Inflammatory macrophage (primary cell): ENCODE data around the gene NEK11.
"Not testable (repeated sequence)": the region's sequence is repeated elsewhere in the genome, so short reads cannot be mapped to it uniquely, and the experiment has no call there.

Experiments
- DNase-seq, 2 donors: peaks; one replicate each; pipeline ENCODE4 v3.0.0-alpha.2; 2020 to 2022
- total RNA-seq, 18 experiments: gene quantifications; one replicate each; lab custom pipeline; 2026; ENCODE audit warnings: mixed read lengths in 6 of 18, inconsistent platforms in 2 of 18; lab: John Stamatoyannopoulos, UW

NEK11 gene
- total RNA-seq = 0.98 to 3.4 (median 2.4) reads per million in 18 experiments

DNA sequence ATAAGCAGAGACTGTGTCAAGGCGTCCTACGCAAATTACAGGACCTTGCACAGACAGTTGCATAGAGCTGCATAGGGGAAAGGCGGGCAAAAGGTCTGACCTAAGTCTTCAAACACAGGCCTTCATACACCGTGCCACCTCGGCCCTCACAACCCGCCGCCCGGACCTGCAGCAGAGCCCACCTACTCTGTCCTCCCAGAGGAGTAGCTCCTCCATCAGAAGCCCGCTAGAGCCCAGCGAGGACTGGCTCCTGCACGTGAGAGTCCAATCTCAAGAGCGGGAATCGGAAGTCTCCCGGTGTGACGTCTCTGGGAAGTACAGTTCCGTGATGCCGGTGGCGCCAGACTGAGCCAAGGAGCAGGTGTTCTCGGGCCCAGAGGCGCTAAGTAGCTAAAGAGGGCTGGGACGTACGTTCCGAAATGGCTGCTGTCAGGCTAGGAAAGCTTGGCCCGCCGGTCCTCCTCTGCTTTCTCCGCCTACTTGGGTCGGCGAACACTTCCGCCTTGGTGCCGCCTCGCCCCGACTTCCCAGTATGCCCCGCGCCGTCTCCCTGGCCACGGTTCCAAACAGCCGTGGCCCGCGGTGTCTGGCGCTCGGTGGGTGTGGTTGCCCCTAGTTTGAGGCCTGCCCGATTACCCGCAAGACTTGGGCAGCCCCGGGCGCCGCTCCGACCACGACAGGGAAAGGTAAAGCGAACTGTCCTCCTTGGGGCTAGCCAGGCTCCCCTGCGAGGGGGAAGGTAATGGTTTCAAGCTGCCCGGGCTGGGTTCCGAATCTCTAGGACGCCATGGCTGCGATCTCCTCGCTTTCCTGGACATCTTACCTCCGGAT lies at the start of gene NEK11, which contains the start of gene ASTE1:
TSS of gene NEK11 (plus strand) at position 557 of the 831 bp plus-strand sequence. CDS start 2,832 bp downstream, outside the sequence.
TSS of gene ASTE1 (minus strand) at position 505 of the 831 bp plus-strand sequence. CDS start 1,519 bp downstream, outside the sequence.
- peak; percentile 88 to 90 for DNase-seq

DNA sequence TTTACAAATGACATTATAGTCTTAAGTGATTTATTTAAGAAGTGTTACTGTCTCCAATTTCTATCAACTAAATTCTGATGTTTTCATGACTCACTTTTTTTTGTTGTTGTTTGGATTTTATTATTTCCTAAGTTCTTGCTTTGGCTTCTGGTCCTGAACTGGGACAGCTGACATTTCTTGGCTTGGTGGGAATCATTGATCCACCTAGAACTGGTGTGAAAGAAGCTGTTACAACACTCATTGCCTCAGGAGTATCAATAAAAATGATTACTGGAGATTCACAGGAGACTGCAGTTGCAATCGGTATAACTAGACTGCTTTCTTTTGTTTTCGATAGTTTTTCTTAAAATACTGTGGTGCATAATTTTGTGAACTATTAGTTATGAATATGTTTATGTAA lies 47.6 kb upstream of the NEK11 start:
- no peak for DNase-seq

DNA sequence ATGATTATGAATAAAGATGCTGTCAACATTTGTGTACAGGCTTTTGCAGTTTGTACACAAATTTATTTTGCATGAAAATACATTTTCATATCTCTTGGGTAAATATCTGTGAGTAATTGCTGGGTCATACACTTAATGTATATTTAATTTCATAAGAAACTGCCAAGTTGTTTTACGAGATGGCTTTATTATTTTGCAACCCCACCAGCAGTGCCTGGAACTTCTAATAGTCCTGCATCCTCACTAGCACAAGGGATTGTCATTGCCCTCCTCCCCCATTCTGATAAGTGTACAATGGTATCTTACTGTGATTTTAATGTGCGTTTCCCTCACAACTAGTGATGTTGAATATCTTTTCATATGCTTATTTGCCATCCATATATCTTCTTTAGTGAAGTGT lies 45.2 kb upstream of the NEK11 start:
- no peak for DNase-seq

DNA sequence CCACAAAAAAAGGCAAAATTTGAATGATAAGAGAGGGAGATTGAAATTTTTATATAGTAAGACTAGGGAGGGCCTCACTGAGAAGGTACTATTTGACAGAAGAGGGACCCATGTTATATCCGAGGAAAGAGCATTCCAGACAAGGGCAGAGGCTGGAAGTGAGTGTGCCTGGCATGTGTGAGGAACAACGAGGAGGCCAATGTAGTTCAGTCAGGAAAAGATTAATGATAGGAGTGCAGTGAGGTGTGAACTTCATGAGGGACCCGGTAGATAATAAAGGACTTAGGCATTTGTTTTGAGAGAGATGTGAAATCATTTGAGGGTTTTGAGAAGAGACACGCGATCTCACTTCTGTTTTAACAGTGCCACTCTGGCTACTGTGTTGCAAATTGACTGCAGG lies 36.4 kb upstream of the NEK11 start:
- peak in 1 of 2 donors; percentile 14 for DNase-seq

DNA sequence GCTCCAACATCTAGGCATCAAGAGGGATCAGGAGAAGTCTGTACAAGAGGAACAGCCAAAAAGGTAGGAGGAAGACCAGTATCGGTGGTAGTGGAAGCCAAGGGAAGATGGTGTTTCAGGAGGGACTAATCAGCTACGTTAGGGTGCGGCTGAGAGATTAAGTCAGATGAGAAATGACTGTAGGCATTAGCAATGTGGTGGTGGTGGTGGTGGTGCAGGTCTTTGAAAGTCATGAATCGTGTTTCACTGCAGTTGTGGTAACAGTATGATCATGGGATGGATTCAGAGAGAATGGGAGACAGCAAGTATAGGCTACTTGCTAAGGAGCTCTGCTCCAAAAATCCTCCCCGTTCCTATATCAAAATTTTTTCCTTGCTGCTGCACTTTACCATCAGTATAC lies 35.6 kb upstream of the NEK11 start:
- DNase-seq = no peak

DNA sequence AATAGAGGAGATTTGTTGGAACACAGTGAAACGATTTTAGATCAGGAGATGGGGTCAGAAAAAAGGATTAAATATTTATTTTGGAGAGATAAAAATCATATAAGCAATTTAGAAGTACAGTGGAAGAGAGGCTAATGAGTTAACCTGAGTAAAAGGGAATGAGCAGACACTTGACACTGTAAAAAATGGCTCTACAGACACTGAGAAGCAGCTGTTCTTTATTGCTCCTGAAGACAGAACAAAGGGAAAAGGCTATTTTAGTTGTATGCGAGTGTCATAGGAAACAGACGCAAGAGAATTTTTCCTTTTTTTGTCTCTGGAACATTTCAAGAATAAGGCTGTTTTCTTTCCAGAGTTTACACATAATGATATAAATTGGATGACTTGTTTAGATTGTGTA lies 34.3 kb upstream of the NEK11 start:
- DNase-seq = no peak

- peak; percentile 40 to 77 for DNase-seq
Measured at GRCh38 chr3:130997289-130997688, 29.4 kb upstream of the NEK11 start.

- no peak for DNase-seq
Measured at GRCh38 chr3:131001071-131001470, 25.6 kb upstream of the NEK11 start.

GRCh38 chr3:131004603-131005002 lies 22.1 kb upstream of the NEK11 start:
- DNase-seq = no peak

DNA sequence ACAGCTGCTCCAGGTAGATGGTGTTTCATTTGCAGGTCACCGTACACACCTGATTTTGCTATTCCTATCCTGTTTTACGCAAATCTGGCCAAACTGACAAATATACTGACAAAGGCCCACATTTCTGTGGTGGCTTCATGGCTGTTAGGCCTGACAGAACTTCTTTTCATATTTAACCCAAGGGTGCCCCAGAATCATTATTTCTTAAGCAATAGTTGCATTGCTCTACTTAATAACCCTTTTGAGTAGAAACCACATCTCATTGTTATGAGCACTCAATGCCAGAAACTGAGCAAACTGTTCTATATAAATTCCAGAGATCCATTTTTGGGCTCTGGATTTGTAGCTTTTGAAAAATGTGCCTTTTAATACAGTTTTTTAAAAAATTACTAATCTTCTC lies 19.4 kb upstream of the NEK11 start:
- no peak for DNase-seq

DNA sequence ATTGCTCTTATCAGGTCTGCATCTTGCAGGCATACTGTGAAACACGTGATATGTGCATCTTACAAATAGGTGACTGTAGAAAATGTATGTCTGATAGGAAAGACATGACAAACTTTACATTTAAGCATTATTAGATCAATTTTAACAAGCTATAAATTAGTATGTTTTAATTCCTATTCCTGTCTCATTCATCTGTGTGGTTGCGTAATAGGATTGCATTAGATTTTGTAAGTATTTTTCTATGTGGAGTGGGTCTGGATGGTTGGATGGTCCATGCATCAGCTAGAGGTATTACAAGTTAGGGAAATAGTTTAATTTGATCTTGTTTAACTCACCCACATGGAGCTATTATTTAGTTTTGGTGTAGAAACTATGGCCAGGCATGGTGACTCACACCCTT lies 18.9 kb upstream of the NEK11 start:
- DNase-seq = no peak

DNA sequence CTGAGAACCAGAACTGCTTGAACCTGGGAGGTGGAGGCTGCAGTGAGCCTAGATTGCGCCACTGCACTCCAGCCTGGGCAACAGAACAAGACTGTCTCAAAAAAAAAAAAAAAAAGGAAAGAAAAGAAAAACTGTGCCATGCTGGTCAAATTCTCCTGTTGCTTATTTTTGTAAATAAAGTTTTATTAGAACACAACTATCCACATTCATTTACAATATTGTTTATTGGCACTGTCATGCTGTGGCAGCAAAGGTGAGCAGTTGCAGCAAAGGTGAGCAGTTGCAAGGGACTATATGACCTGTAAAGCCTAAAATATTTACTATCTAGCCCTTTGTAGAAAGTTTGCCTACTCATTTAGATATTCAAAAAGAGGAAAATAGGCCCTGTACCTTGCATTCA lies 18.4 kb upstream of the NEK11 start:
- DNase-seq = no peak

DNA sequence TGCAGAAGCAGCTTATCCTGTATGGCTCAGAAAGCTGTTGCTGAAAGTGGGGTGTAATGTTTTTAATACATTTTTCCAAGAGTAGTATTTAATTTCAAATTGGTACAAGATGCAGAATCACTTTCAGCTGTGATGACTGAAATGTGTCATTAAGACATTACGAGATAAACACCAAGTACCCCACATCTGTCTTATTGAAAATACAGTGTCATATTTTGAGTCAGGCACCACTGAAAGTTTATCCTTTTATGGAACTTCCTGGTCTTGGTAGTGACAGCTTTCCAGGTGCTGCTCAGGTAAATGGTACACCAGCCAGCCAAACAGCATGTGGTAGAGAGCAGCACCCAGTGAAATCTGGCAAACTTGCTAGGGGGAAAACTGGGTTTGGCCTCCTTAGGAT lies 17.0 kb upstream of the NEK11 start:
- no peak for DNase-seq

DNA sequence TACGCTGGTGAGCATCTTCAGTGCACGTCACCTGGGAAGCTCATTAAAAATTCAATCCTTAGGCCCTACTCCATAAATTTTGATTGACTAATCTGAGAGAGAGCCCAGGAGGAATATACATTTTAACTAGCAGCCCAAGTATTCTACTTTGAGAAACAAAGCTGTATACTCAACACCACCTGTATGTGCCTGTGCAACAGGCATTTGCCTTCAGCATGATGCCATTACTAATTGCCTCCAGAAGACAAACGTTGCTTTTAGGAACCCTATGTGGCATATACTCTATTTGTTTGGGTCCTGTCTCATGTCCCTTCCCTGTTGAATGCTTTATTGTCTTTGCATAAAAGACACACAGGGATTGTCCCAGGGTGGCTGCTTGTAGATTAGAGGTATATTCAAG lies 7.7 kb upstream of the NEK11 start:
- no peak for DNase-seq

- DNase-seq = peak; percentile 51 to 67
Measured at GRCh38 chr3:131020122-131020693, 6.5 kb upstream of the NEK11 start.

DNA sequence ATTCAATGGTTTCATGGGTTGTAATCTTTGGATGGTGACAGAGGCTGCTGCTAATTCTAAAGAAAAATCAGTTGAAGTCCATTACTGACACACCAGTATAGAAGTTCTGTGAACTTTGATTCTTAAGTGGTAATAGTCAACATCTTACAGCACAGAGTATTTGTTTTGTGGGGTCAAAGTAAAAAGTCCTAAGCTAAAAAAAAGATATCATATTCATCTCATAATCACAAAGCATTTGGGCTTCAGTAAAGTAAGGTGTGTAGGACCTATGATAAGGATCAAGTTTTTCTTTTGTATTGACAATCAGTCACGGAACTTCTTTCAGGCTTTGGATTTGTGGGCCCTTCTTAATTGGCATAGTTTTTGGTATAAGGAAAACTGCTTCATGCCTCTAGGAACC lies 1.1 kb upstream of the NEK11 start:
- DNase-seq = no peak

- DNase-seq = no peak
Measured at GRCh38 chr3:131028844-131029243, 2.2 kb downstream of the NEK11 start.

GRCh38 chr3:131031660-131032059 lies 5.0 kb downstream of the NEK11 start:
- DNase-seq = no peak

DNA sequence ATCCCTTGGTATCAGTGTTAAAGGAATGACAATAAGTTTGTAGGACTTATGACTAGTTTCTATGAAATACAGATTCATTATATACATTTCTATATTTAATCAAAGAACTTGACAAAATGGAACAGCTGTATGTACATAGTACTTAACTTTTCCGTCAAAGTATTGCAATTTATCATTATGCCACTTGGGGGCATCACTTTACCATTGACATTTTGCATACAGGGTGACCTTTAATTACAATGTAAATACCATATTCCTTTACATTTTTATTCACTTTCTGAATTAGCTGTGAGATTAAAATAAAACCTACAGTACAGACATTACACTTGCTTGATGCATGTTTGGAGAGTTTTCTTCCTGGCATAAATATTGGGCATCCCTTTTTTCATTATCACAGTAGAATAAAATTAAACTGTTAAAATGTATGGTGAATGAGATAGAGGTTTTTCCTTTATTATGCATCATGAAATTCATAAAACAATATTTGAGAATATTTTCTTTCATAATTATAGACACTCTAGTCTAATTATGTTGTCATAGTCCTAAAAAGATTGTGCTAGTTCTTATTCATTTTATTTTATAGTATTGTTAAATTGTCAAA lies 6.9 kb downstream of the NEK11 start:
- DNase-seq = peak; percentile 56 to 76

- no peak for DNase-seq
Measured at GRCh38 chr3:131036200-131036816, 9.6 kb downstream of the NEK11 start.

DNA sequence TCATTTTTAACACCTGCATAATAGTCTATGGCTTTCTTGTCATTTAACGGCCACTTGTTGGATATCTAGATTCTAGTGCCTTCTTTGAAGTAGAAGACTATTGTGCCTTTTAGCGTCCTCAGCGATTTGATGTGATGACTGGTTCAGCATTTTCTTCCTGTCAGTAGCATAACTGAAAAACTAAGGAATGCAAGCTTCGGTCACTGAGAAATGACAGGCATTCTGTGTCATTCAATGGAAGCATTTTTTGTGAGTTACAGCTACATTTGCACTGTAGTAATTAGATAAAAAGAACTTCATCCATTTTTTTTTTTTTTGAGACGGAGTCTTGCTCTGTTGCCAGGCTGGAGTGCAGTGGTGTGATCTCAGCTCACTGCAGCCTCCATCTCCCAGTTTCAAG lies 10.3 kb downstream of the NEK11 start:
- no peak for DNase-seq

GRCh38 chr3:131038326-131038725 lies 11.6 kb downstream of the NEK11 start:
- DNase-seq = no peak

DNA sequence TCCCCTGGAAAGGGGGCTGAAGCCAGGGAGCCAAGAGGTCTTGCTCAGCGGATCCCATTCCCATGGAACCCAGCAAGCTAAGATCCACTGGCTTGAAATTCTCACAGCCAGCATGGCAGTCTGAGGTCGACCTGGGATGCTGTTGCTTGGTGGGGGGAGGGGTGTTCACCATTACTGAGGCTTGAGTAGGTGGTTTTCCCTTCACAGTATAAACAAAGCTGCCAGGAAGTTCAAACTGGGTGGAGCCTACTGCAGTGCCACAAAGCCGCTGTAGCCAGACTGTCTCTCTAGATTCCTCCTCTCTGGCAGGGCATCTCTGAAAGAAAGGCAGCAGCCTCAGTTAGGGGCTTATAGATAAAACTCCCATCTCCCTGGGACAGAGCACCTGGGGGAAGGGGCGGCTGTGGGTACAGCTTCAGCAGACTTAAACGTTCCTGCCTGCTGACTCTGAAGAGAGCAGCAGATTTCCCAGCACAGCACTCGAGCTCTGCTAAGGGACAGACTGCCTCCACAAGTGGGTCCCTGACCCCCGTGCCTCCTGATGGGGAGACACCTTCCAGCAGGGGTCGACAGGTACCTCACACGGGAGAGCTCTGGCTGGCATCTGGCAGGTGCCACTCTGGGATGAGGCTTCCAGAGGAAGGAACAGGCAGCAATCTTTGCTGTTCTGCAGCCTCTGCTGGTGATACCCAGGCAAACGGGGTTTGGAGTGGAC lies 15.8 kb downstream of the NEK11 start:
- not testable (repeated sequence) for DNase-seq
